Measurements from ENCODE around the gene CCDC85C. TPM values are rescaled to one million over a fixed set of nuclear protein-coding genes. Genes with fewer than 3 reads are reported as not detected.

Gene CCDC85C
- total and polyA plus RNA-seq, 2 of the 4 experiments (the other 2 are of a cell fraction) = 16.0 to 19.0 TPM

- TF ChIP-seq MAZ (IDR thresholded peaks at IDR 0.05; ENCODE audit: borderline replicate concordance, low read depth, low read length) (peak; percentile 15; the same call in 1 of the 2 replicates), MXI1 (IDR thresholded peaks at IDR 0.05; ENCODE audit: borderline replicate concordance, low read depth, low read length) (no peak)
Observed at GRCh38 chr14:99562856-99563748, 40.9 kb downstream of the CCDC85C start (continued).

DNA sequence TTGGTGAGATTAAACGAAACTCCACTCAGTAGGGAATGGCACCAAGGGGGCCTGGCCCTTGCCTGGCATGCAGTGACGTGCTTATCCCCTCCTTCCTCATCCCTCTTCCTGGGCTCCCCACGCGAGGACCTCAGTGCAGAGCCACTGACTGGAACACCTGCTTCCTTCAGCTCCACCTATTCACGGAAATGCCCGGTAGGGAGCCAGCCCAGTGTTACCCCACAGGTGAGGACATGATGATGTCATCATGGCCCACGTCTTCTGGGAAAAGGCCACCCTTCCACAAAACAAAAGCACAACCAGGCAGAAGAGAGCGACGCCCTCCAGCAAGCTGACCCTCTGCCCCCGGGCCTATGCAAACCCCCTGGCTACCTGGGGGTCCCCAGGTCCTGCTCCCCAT, 42.1 kb downstream of the CCDC85C start:
- Histone ChIP-seq H4K20me1 (ENCODE audit: insufficient read depth, low read length) (peaks cover 77% of the 10 kb centered on the region), H3K4ac (ENCODE audit: low read depth, low read length) (no peak overlapping the region), H2AK9ac (replicated peaks; ENCODE audit: low read depth, low read length, poor library complexity) (peak overlapping the region; percentile 58), H3K27me3 (ENCODE audit: control insufficient read depth, insufficient read depth, low read length) (no peaks in the 10 kb centered on the region), H3K9me1 (ENCODE audit: insufficient read depth, low read length) (peaks cover 16% of the 10 kb centered on the region; the same call in 1 of the 2 replicates), H2BK120ac (ENCODE audit: low read depth, low read length) (no peak overlapping the region), H2AFZ (replicated peaks; ENCODE audit: low read length, poor library complexity) (no peak overlapping the region), H3K4me3 (ENCODE audit: insufficient read depth, low read depth, low read length) (no peak overlapping the region), H3K56ac (ENCODE audit: extremely low read depth, insufficient read depth, low read length) (no peak overlapping the region), H3K4me1 (ENCODE audit: control insufficient read depth, insufficient read depth, low read length) (peaks cover 35% of the 10 kb centered on the region), H3K79me1 (ENCODE audit: low read depth in 1 of 2, low read length in 2 of 2) (peaks cover 33 to 91% of the 10 kb centered on the region in 2 experiments), H3K14ac (replicated peaks; ENCODE audit: low read depth, low read length) (no peak overlapping the region), H2BK20ac (ENCODE audit: low read depth, low read length) (no peak overlapping the region), H2BK5ac (ENCODE audit: low read depth, low read length, poor library complexity, severe bottlenecking) (no peak overlapping the region), H3K27ac (ENCODE audit: insufficient read depth, low read length) (no peak overlapping the region), H4K5ac (ENCODE audit: low read depth, low read length) (no peak overlapping the region), H3K4me2 (ENCODE audit: low read depth, low read length) (no peak overlapping the region), H4K91ac (ENCODE audit: insufficient read depth, low read depth, low read length) (no peak overlapping the region), H3K23ac (ENCODE audit: low read depth, low read length) (no peak overlapping the region), H4K8ac (ENCODE audit: low read depth in 2 of 2, low read length in 2 of 2) (no peak overlapping the region), H3K36me3 (ENCODE audit: control insufficient read depth, insufficient read depth, low read length) (no peaks in the 10 kb centered on the region), H3K9me3 (ENCODE audit: control insufficient read depth, insufficient read depth, low read length) (no peaks in the 10 kb centered on the region), H3K9ac (ENCODE audit: low read depth, low read length) (no peak overlapping the region), H2BK15ac (ENCODE audit: low read depth, low read length) (no peak overlapping the region), H3K18ac (ENCODE audit: low read depth, low read length) (no peak overlapping the region), H2AK5ac (ENCODE audit: low read depth, low read length) (0 out of 2 replicates have a peak overlapping the region, but pooled peaks have one; percentile 26)
- no TSS peak for BruUV-seq (replicated peaks)
- no peak for TF ChIP-seq NFE2L2 (IDR thresholded peaks at IDR 0.05; ENCODE audit: low read depth, low read length)
- TF ChIP-seq MAFK (IDR thresholded peaks at IDR 0.05; ENCODE audit: low read depth, low read length) = no peak
- no peak for TF ChIP-seq USF2 (IDR thresholded peaks at IDR 0.05; ENCODE audit: low read depth, low read length)
- TF ChIP-seq MXI1 (IDR thresholded peaks at IDR 0.05; ENCODE audit: borderline replicate concordance, low read depth, low read length) = no peak
- TF ChIP-seq FOS (IDR thresholded peaks at IDR 0.05; ENCODE audit: low read depth, low read length) = no peak
- TF ChIP-seq MAZ (IDR thresholded peaks at IDR 0.05; ENCODE audit: borderline replicate concordance, low read depth, low read length) = no peak
- TF ChIP-seq, protein P1, sequence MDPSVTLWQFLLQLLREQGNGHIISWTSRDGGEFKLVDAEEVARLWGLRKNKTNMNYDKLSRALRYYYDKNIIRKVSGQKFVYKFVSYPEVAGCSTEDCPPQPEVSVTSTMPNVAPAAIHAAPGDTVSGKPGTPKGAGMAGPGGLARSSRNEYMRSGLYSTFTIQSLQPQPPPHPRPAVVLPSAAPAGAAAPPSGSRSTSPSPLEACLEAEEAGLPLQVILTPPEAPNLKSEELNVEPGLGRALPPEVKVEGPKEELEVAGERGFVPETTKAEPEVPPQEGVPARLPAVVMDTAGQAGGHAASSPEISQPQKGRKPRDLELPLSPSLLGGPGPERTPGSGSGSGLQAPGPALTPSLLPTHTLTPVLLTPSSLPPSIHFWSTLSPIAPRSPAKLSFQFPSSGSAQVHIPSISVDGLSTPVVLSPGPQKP (IDR thresholded peaks at IDR 0.05; ENCODE audit: borderline replicate concordance, low read depth, low read length) = no peak
- no peak for TF ChIP-seq SMC3 (IDR thresholded peaks at IDR 0.05; ENCODE audit: low read depth, low read length)
- TF ChIP-seq BHLHE40 (IDR thresholded peaks at IDR 0.05; ENCODE audit: low read depth, low read length) = no peak
- intact Hi-C loops (cut with micrococcal nuclease) (no loop called here), dilution Hi-C loops (cut with HindIII; ENCODE audit: low sequenced_read_pairs, unreplicated experiment) (no loop called here), in situ Hi-C loops (cut with MboI; ENCODE audit: low sequenced_read_pairs) (no loop called here)
- no peak for DNase-seq
- 94% methylated on average over 7 of the region's 10 CpGs; no CpG with 5 or more reads in 1 of the 2 experiments for WGBS, 2 experiments (ENCODE audit: extremely low coverage in 2 of 2, insufficient read length in 1 of 2)
- CTCF ChIA-PET = no interaction called here
- no peak for ATAC-seq (ENCODE audit: low read depth)
- POLR2A ChIA-PET (ENCODE audit: unreplicated experiment) = no interaction called here
